HG03558 (cell line): ENCODE data around the gene FOXK1.
"Not testable (repeated sequence)": the region's sequence is repeated elsewhere in the genome, so short reads cannot be mapped to it uniquely, and the experiment has no call there.

Source experiments
- ATAC-seq: cut with Tn5 transposase; IDR thresholded peaks from one replicate; pipeline ENCODE4 v1.9.1; 2021; ENCODE audit warnings: moderate number of reproducible peaks; ENCODE audit not compliant: unreplicated experiment; ENCODE audit errors: extremely low read depth

Gene FOXK1

DNA sequence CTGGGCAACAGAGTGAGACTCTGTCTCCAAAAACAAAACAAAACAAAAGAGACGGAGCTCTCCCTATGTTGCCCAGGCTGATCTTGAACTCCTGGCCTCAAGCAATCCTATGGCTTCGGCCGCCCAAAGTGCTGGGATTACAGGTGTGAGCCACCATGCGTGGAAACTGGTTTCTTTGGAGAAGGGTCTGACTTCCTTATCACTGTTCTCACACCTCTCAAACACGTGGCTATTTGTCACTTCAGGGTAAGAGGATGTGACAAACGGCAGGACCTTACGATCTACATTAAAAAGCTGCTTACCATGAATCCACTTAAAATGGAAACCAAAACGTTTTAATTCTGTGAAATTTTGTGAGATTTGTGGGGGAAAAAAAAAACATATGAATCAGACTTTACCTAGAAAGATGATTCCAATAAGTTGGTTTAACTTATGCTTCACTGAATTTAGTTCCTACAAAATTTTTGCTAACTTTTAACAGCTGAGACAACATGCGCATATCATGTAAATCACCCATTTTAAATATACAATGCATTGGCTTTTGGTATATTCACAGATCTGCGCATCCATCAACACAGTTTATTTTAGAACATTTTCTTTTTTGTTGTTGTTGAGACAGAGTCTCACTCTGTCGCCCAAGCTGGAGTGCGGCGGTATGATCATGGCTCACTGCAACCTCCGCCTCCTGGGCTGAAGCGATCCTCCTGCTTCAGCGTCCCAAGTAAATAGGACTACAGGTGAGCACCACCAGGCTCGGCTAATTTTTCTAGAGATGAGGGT is 18.7 kb upstream of the FOXK1 start:
- ATAC-seq = no peak

GRCh38 chr7:4665661-4666060 is 16.4 kb upstream of the FOXK1 start:
- no peak for ATAC-seq

DNA sequence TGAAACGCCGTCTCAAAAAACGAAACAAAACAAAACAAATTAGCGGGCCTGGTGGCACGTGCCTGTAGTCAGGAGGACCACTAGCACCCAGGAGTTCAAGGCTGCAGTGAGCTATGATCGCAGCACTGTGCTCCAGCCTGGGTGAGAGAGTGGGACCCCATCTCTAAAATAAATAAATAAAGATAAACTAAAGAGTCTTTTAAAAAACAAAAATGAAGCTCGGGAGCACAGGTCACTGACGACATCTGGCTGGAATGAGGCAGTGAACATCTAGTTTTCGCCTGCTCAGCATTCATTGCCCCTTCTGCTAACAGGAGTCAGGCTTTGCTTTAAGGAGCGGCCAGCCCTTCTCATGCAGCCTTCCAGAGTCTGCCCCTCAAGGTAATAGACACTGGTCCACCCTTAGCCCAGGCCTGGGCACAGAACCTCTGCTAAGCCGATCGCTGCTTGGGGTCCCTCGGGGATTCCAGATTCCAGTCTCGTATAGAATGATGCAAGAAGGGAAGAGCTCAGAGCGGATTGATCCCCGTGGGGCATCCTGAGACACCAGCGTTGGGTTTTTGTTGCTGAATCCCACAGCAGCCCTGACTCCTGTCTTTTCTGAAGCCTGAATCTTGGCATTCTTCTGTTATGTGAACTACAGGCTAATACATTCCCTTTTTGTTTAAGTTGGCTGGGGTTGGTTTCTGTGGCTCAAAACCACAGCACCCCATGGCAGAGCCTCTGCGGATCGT is 14.2 kb upstream of the FOXK1 start:
- ATAC-seq = no peak

- no peak for ATAC-seq
Measured at GRCh38 chr7:4668510-4668847, 13.6 kb upstream of the FOXK1 start.

- no peak for ATAC-seq
Measured at GRCh38 chr7:4670791-4671190, 11.3 kb upstream of the FOXK1 start.

- ATAC-seq = no peak
Measured at GRCh38 chr7:4675771-4676367, 6.2 kb upstream of the FOXK1 start.

GRCh38 chr7:4677518-4677917 is 4.6 kb upstream of the FOXK1 start:
- not testable (repeated sequence) for ATAC-seq

GRCh38 chr7:4681218-4681851 is 760 bp upstream of the FOXK1 start:
- ATAC-seq = no peak

DNA sequence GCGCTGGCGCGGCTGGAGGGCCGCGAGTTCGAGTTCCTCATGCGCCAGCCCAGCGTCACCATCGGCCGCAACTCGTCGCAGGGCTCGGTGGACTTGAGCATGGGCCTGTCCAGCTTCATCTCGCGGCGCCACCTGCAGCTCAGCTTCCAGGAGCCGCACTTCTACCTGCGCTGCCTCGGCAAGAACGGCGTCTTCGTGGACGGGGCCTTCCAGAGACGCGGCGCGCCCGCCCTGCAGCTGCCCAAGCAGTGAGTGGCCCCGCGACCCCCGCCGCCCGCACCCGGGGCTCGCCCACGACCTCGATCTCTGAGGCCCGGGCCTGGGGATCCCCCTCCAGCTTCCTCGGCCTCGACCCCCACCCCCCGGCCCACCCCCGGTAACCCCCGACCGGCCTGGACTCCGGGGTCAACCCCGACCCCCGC is 537 bp downstream of the FOXK1 start:
- ATAC-seq = peak; percentile 12

- ATAC-seq = no peak
Measured at GRCh38 chr7:4683043-4683883, 1.2 kb downstream of the FOXK1 start.

DNA sequence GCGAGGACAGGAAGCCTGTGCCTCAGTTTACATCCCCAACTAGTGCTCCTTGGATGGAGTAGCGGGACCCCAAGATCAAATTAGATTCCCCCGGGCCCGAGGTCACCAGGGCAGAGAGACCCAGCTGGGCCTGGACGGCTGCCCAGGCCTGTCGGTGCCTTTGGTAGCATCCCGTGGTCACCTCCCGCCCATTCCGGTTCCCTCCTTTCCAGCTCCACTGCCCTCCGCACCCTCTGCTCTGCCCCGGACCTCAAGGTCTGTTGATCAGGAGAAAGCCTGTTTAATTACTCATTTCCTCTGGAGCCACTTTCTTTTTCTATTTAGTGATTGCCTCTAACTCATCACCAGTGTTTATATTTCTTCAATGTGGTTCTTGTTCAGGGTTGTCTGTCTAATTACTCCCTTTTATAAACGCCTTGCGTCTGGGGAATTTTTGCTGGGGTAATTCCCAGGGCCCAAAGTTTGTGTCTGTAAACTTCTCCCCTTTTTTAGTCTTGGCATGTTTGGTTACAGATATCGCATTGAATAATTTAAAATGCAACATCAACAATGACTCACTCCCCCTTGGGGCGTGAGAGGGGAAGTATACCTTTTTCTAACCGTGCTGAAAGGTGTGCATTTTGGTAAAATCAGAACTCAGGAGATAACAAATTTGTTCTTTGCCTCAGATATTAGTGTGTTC is 1.9 kb downstream of the FOXK1 start:
- ATAC-seq = no peak

- ATAC-seq = no peak
Measured at GRCh38 chr7:4684846-4685245, 2.8 kb downstream of the FOXK1 start.

DNA sequence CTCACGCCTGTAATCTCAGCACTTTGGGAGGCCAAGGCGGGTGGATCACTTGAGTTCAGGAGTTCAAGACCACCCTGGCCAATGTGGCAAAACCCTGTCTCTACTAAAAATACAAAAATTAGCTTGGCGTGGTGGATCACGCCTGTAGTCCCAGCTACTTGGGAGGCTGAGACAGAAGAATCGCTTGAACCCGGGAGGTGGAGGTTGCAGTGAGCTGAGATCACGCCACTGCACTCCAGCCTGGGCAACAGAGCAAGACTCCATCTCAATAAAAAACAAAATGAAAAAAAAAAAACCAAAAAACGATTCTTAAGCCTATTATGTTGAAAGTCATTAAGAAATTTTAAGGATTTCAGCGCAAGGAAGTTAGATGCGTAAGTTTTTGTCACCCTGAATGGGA is 3.6 kb downstream of the FOXK1 start:
- not testable (repeated sequence) for ATAC-seq

GRCh38 chr7:4687956-4688355 is 5.9 kb downstream of the FOXK1 start:
- no peak for ATAC-seq

DNA sequence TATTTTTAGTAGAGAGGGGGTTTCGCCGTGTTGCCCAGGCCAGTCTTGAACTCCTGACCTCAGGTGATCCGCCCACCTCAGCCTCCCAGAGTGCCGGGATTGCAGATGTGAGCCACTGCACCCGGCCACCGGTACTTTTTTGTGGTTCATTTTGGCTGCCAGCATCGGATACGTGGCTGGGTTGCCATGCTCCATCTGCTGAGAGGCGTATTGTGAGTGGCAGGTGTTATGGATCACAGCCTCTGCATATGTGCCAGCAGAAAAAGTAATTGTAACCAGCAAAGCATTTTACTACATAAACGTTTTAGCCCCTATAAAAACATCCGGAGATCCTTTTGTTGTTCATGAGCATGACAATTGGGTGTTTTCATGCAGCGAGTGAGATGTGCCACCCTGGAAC is 7.1 kb downstream of the FOXK1 start:
- no peak for ATAC-seq

GRCh38 chr7:4689668-4690067 is 7.6 kb downstream of the FOXK1 start:
- ATAC-seq = no peak

GRCh38 chr7:4690953-4691856 is 9.1 kb downstream of the FOXK1 start:
- no peak for ATAC-seq

DNA sequence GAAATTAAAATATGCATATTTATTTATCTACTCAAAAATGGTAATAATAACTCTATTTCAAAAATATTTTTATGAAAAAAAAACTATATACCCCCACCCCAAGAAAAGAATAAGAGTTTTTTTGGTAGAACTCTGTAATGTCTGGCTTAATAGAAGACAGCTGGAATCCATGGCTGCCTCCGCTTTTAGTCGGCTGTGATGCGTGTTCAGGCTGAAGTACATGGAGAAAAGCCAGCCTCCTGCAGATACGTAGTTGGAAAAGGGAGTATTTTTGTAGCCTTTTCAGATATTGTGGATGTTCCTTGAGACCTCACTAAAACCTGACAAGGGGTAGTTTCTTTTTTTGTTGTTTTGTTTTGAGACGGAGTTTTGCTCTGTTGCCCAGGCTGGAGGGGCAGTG is 10.0 kb downstream of the FOXK1 start:
- ATAC-seq = no peak

DNA sequence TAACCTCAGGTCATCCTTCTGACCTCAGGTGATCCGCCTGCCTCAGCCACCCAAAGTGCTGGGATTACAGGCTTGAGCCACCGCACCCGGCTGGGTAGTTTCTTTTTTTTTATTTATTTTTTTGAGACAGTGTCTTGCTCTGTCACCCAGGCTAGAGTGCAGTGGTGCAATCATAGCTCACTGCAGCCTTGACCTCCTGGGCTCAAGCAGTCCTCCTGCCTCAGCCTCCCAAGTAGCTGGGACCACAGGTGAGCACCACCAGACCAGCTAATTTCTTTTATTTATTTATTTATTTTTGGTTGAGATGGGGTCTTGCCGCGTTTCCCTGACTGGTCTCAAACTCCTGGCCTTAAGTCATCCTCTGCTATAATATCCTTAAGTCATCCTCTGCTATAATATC is 10.5 kb downstream of the FOXK1 start:
- not testable (repeated sequence) for ATAC-seq
